Right atrium auricular region (tissue), 2 donors: Measurements from ENCODE around the gene PMVK. TPM values are rescaled to one million over a fixed set of nuclear protein-coding genes. Genes with fewer than 3 reads are reported as not detected.

Source experiments
- DNase-seq: peaks from one replicate; pipeline ENCODE4 v3.0.0-alpha.2; 2019; ENCODE audit warnings: low spot score
- H3K27ac ChIP-seq, 2 donors: fragments of 200-600 bp; sonication (generic); 1 replicate in 1 of 2; 2 replicates in 1 of 2; pipeline ENCODE4 v1.5.1; 2016 to 2019
- H3K27me3 ChIP-seq, 2 donors: fragments of 200-600 bp; sonication (generic); one replicate each; pipeline versions ENCODE4 v1.5.1 to v1.6.0; 2017 to 2019
- H3K36me3 ChIP-seq: fragments of 200-600 bp; sonication (generic); one replicate; pipeline ENCODE4 v1.5.1; 2016
- H3K4me1 ChIP-seq, 2 donors: fragments of 200-600 bp; sonication (generic); one replicate each; pipeline versions ENCODE4 v1.5.1 to v1.6.0; 2017 to 2019
- H3K4me3 ChIP-seq, 2 donors: fragments of 200-600 bp; sonication (generic); 1 replicate in 1 of 2; 2 replicates in 1 of 2; pipeline ENCODE4 v1.5.1; 2017 to 2019; ENCODE audit warnings: mild to moderate bottlenecking in 1 of 2, moderate library complexity in 1 of 2
- H3K9me3 ChIP-seq, 2 donors: fragments of 200-600 bp; sonication (generic); one replicate each; pipeline ENCODE4 v1.5.1; 2019
- total RNA-seq, 2 donors: library from RNA; depleted of rRNA; stranded (reverse); fragments of >200 nt; gene quantifications; one replicate each; pipeline ENCODE4 v1.1.0, GENCODE V29; 2016
- TF ChIP-seq, protein P1 (sequence below), 2 donors: fragments of 200-600 bp; sonication (generic); IDR thresholded peaks; one replicate each; pipeline ENCODE4 v1.5.1; 2019; ENCODE audit warnings: antibody characterized with exemption in 2 of 2

The PMVK gene
- total RNA-seq, 2 donors from 2014 or later, result 15.7 to 21.2 TPM

DNA sequence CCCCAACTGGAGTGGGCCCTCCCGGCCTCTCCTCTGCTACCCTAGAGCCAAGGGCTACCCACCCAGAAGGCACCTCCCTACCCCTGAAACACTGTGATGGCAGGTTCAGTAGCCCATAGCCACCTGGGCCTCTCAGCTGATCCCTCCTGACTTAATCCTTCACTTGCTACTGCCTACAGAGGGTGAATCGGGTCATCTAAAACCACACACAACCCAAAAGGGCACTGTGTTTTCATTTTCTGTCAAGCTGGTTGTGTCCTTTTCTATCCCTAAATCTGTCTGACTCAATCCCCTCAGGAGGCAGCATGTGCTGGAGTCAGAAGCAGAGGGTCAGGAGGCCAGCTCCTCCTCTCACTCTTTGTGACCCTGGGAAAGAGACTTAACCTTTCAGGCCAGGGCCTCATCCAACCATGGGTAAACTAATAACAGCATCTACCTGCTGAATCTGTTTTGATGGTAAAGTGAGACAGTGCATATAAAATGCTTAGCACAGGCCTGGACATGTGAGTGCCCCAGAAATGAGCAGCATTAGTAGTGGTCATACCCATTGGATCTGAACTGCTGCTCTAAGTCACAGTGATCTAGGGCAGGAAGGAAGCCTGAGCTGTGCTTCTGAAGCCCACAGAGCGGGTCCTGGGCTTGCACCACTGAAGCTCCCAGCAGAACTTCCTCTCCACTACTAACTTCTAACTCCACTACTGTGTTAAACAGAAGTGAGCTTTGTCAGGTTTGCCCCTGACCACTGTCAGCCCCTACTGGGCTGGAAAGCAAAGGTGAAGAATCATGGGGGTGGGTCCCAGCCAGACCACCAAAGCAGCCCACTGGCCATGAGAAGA lies 11.0 kb downstream of the PMVK start:
- Histone ChIP-seq H3K36me3 (peaks cover 43% of the 10 kb centered on the region), H3K4me3 (no peak overlapping the region), H3K9me3 (no peaks in the 10 kb centered on the region), H3K27me3 (no peaks in the 10 kb centered on the region), H3K4me1 (no peaks in the 10 kb centered on the region), H3K27ac (no peak overlapping the region)
- TF ChIP-seq, protein P1, sequence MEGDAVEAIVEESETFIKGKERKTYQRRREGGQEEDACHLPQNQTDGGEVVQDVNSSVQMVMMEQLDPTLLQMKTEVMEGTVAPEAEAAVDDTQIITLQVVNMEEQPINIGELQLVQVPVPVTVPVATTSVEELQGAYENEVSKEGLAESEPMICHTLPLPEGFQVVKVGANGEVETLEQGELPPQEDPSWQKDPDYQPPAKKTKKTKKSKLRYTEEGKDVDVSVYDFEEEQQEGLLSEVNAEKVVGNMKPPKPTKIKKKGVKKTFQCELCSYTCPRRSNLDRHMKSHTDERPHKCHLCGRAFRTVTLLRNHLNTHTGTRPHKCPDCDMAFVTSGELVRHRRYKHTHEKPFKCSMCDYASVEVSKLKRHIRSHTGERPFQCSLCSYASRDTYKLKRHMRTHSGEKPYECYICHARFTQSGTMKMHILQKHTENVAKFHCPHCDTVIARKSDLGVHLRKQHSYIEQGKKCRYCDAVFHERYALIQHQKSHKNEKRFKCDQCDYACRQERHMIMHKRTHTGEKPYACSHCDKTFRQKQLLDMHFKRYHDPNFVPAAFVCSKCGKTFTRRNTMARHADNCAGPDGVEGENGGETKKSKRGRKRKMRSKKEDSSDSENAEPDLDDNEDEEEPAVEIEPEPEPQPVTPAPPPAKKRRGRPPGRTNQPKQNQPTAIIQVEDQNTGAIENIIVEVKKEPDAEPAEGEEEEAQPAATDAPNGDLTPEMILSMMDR (IDR thresholded peaks at IDR 0.05), result no peak
- no peak for DNase-seq

DNA sequence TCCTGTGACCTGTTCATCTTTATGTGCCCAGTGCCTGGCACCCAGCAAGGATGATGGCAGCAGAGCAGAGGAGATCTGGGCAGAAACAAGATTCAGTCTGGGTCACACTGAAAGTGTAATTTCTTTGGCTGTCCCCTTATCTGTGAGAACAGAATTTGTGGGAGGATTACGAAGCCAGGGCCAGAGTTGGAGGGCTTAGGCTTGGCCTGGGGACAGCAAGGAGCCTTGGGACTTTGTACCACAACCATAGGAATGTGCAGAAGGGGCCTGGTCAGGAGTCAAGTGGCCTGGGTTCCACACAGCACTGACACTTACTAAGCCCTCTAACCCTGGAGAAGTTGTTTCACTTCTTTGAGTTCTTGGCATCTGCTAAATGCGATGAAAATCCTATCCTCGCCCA lies 12.8 kb downstream of the PMVK start:
- Histone ChIP-seq H3K9me3 (no peaks in the 10 kb centered on the region), H3K36me3 (peaks cover 43% of the 10 kb centered on the region), H3K27me3 (no peaks in the 10 kb centered on the region), H3K27ac (no peak overlapping the region), H3K4me3 (no peak overlapping the region), H3K4me1 (no peaks in the 10 kb centered on the region)
- TF ChIP-seq, protein P1 (IDR thresholded peaks at IDR 0.05), result no peak
- no peak for DNase-seq

DNA sequence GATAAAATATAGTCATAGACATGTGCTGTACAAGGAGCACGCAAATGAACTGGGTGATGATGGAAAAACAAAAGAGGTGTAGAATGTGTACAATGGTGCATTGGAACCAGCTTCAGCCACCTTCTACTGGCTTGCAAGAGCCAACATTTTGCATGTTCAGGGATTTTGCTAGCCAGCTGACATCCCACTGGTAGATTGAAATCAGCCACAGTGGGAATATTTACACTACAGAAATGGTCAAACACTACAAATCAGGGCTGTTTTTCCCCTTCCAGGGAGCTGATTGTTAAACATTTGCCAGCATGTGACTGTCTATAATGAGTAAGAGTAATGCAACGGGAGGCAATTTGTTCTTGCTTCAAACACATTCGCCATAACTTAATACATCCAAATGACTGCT lies 23.2 kb downstream of the PMVK start:
- Histone ChIP-seq H3K4me3 (no peak overlapping the region), H3K27me3 (no peaks in the 10 kb centered on the region), H3K36me3 (no peaks in the 10 kb centered on the region), H3K9me3 (no peaks in the 10 kb centered on the region), H3K4me1 (peaks cover 0 to 19% of the 10 kb centered on the region in 2 donors), H3K27ac (peak overlapping the region; percentile 23 to 87)
- DNase-seq, result no peak
- TF ChIP-seq, protein P1 (IDR thresholded peaks at IDR 0.05), result no peak

DNA sequence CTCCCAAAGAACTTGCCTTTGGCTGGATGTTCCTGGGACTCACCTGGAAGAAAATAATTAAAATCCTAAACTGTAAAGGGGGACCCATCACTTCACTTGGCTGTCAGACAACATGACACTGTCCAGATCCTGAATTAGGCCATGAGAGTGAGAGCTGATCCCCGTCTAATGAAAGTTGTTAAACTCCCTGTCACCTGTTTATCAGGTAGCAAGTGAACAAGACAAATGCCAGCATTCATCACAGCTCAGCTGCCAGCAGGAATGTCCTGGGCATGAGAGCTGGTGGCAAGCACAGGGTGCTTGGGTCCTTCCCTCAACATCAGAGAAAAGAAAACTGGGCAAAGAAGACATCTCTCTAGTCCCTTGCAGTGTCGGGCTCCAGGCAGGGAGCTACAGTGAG lies 23.8 kb downstream of the PMVK start:
- TF ChIP-seq, protein P1 (IDR thresholded peaks at IDR 0.05), result no peak
- H3K4me3 ChIP-seq, result no peak overlapping the region
- H3K27me3 ChIP-seq, result no peaks in the 10 kb centered on the region
- no peak for DNase-seq
- peak overlapping the region; percentile 75 to 87 for H3K27ac ChIP-seq
- peaks cover 0 to 19% of the 10 kb centered on the region in 2 donors for H3K4me1 ChIP-seq
- no peaks in the 10 kb centered on the region for H3K36me3 ChIP-seq
- H3K9me3 ChIP-seq, result no peaks in the 10 kb centered on the region

DNA sequence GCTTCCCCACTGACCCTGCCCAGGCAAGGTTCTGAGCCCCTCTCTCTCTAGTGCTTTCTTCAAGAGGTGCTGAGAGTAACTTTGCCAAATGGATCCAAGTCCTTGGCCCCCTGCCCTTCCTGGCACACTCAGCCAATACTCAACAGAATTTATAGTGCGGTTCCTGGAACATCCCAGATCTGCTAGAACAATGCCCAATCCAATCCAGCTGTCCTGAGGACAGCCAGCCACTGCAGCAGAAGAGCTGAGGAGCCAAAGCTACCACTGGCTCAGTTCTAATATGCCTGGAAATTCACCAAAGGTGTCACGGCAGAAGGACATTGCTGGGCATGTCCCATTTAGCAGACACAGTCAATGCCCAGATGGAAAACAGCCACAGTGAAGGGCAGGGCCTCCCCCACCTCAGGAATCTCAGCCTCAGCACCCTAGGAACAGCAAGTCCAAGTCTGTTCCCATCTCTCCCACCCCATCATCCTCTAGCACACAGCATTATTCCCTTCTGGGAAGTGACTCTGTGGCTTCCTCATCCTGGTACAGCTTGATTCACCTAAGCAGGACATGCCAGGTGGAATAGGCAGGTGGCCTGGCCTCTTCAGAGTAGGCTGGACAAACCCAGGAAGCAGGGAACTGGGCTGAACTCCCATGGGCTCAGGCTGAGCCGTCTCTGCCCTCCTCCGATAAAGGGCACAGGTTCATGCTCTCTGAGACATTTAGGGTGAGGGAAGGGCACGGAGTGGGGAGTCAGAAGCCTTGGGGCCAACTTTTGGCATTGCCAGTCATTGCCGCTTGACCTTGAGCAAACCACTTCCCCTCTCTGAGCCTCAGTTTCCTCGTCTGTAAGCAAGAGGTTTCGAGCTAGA lies 24.6 kb downstream of the PMVK start:
- Histone ChIP-seq H3K4me1 (peaks cover 0 to 19% of the 10 kb centered on the region in 2 donors), H3K27ac (peak overlapping the region; percentile 75 to 87), H3K9me3 (no peaks in the 10 kb centered on the region), H3K36me3 (no peaks in the 10 kb centered on the region), H3K4me3 (no peak overlapping the region), H3K27me3 (no peaks in the 10 kb centered on the region)
- TF ChIP-seq, protein P1 (IDR thresholded peaks at IDR 0.05), result no peak
- DNase-seq, result no peak
